Heart left ventricle (tissue), 16 donors: ENCODE measurements around the gene NECAB2. TPM values are rescaled to one million over a fixed set of nuclear protein-coding genes. Genes with fewer than 3 reads are reported as not detected.

ENCODE experiments used
- ATAC-seq, 4 donors: fragments of 200-7000 bp; cut with Tn5 transposase; one replicate each; pipeline ENCODE4 v1.9.1; 2020 to 2022; ENCODE audit warnings: moderate library complexity in 4 of 4, mild to moderate bottlenecking in 3 of 4, moderate number of reproducible peaks in 1 of 4
- DNase-seq, 5 donors: peaks; one replicate each; pipeline ENCODE4 v3.0.0-alpha.2; 2020
- H3K27ac ChIP-seq, 12 donors: fragments of 200-600 bp; sonication (generic) in 4 of 12; one replicate each; pipeline versions ENCODE4 v1.5.0 to v1.8.0; 2016 to 2022; ENCODE audit warnings: mild to moderate bottlenecking in 2 of 12
- H3K27me3 ChIP-seq, 9 donors: fragments of 200-600 bp; sonication (generic) in 2 of 9; one replicate each; pipeline versions ENCODE4 v1.5.1 to v1.8.0; 2016 to 2022; ENCODE audit warnings: mild to moderate bottlenecking in 3 of 9
- H3K36me3 ChIP-seq, 9 donors: fragments of 200-600 bp; sonication (generic) in 2 of 9; one replicate each; pipeline versions ENCODE4 v1.5.0 to v1.8.0; 2018 to 2022; ENCODE audit warnings: mild to moderate bottlenecking in 2 of 9
- H3K4me1 ChIP-seq, 12 donors: fragments of 200-600 bp; sonication (generic) in 4 of 12; one replicate each; pipeline versions ENCODE4 v1.5.0 to v1.8.0; 2016 to 2022; ENCODE audit warnings: mild to moderate bottlenecking in 3 of 12
- H3K4me3 ChIP-seq, 12 donors: fragments of 200-600 bp; sonication (generic) in 4 of 12; one replicate each; pipeline versions ENCODE4 v1.5.0 to v1.8.0; 2017 to 2022; ENCODE audit warnings: mild to moderate bottlenecking in 9 of 12, moderate library complexity in 4 of 12
- H3K9me3 ChIP-seq, 12 donors: fragments of 200-600 bp; sonication (generic) in 4 of 12; one replicate each; pipeline versions ENCODE4 v1.5.0 to v1.8.0; 2016 to 2022; ENCODE audit warnings: mild to moderate bottlenecking in 1 of 12
- POLR2A ChIP-seq, 2 donors: fragments of 450-650 bp; IDR thresholded peaks; one replicate each; pipeline ENCODE4 v1.6.1; 2017; ENCODE audit warnings: antibody characterized with exemption in 2 of 2, mild to moderate bottlenecking in 2 of 2, moderate library complexity in 2 of 2
- WGBS, 4 donors: extraction: QIAGEN DNeasy Blood & Tissue Kit in 2 of 4; methylation state at CpG; one replicate each; pipeline versions ENCODE4 v1.1.5 to v1.1.7; 2013 to 2018; 5-methylcytosine and 5-hydroxymethylcytosine counted together
- intact Hi-C, 10 donors: fragments of 100-400 bp; cut with DNase I; formaldehyde crosslinking; loops; one replicate each; pipeline versions ENCODE4 v1.11.1 to v1.14.2; 2022
- polyA plus RNA-seq, 2 donors: library from polyadenylated mRNA; stranded (reverse); fragments of 200-250 nt; gene quantifications; one replicate each; pipeline ENCODE4 v1.2.3, GENCODE V29; 2013
- total RNA-seq, 9 donors: library from RNA; depleted of rRNA in 2 of 9; stranded (reverse); fragments of >200 nt in 2 of 9; fragmentation: NEBNext Ultra II Directional in 3 of 9; extraction: Animal tissue kit (Norgen Biotek cat#: 25700) in 3 of 9; gene quantifications; one replicate each; pipeline versions ENCODE4 v1.1.0 to v1.2.4, GENCODE V29; 2016 to 2023
- TF ChIP-seq, protein P1 (sequence below), 12 donors: fragments of 200-600 bp; sonication (generic) in 4 of 12; IDR thresholded peaks; one replicate each; pipeline versions ENCODE4 v1.5.0 to v1.8.0; 2018 to 2022; ENCODE audit warnings: antibody characterized with exemption in 12 of 12, mild to moderate bottlenecking in 5 of 12
- donor health status: ischemic (EF 13 %, LVEDD 7.1; RV severe dilation, severe dysfunction).
- donor health status: healthy with polysubstance abuse.
- donor health status: DM: no; HTN: yes; CAD: no.
- donor health status: DM: no; HTN: no; CAD: no.
- donor health status: ischemic (EF 25% LVEDD 6.9; RV normal size, moderate dysfunction).
- donor health status: ischemic (EF 25% LVEDD 5.7; RV mildly dilated, moderate dysfunction).
- donor health status: healthy.
- donor health status: DM: yes; HTN: yes; CAD: no.
- donor health status: ischemic (EF 35%, LVEDD 5.7; RV mildly dilated, moderate dysfunction).
- donor health status: nonischemic (EF 11% LVEDD 7.7; RV severe dilation, severe dysfunction).
- donor health status: DM: yes; HTN: yes; CAD: no.
- donor health status: PGD.
- donor health status: ischemic (EF 29% LVEDD 5.4; RV normal size, mild dysfunction).
- donor health status: nonischemic (EF 23%, LVEDD 6.1; RV moderate dilation, normal function).

The NECAB2 gene
- total and polyA plus RNA-seq, 11 donors, result 0.24 to 2.1 (median 0.88) TPM; not detected in 2

GRCh38 chr16:83953796-83954576 is 14.1 kb upstream of the NECAB2 start:
- Histone ChIP-seq H3K9me3 (no peaks in the 10 kb centered on the region), H3K27me3 (no peaks in the 10 kb centered on the region), H3K4me3 (peak overlapping the region; percentile 36 to 87 (median 63)), H3K36me3 (peaks cover 0 to 11% (median 0%) of the 10 kb centered on the region in 9 donors), H3K27ac (peak overlapping the region; percentile 64 to 99 (median 94)), H3K4me1 (peaks cover 0 to 54% (median 28%) of the 10 kb centered on the region in 12 donors)
- DNase-seq (no peak), ATAC-seq (peak in 2 of 4 donors; percentile 8 to 16)
- WGBS, 4 donors, result 18 to 37% (median 29%) methylated on average over 10 to 19 of the region's 19 CpGs
- intact Hi-C loops, result loop anchor here in 6 of 10 donors (1.0 to 10.0 kb wide), 8 partner anchors 42 to 531 kb away; partner anchors contain the start of genes MLYCD (in 1 of the 6) and TAF1C (in 1 of the 6)
- TF ChIP-seq POLR2A (IDR thresholded peaks at IDR 0.05), result no peak
- TF ChIP-seq, protein P1, sequence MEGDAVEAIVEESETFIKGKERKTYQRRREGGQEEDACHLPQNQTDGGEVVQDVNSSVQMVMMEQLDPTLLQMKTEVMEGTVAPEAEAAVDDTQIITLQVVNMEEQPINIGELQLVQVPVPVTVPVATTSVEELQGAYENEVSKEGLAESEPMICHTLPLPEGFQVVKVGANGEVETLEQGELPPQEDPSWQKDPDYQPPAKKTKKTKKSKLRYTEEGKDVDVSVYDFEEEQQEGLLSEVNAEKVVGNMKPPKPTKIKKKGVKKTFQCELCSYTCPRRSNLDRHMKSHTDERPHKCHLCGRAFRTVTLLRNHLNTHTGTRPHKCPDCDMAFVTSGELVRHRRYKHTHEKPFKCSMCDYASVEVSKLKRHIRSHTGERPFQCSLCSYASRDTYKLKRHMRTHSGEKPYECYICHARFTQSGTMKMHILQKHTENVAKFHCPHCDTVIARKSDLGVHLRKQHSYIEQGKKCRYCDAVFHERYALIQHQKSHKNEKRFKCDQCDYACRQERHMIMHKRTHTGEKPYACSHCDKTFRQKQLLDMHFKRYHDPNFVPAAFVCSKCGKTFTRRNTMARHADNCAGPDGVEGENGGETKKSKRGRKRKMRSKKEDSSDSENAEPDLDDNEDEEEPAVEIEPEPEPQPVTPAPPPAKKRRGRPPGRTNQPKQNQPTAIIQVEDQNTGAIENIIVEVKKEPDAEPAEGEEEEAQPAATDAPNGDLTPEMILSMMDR (IDR thresholded peaks at IDR 0.05), result peak in 8 of 12 donors; percentile 22 to 44 (median 34)

- peaks cover 0 to 17% (median 5%) of the 10 kb centered on the region in 9 donors for H3K36me3 ChIP-seq
- peak overlapping the region in 8 of 12 donors; percentile 42 to 87 (median 71) for H3K4me3 ChIP-seq
- H3K4me1 ChIP-seq, result peaks cover 0 to 59% (median 29%) of the 10 kb centered on the region in 12 donors
- no peaks in the 10 kb centered on the region for H3K27me3 ChIP-seq
- 54 to 68% (median 58%) methylated on average over 9 of the region's 9 CpGs for WGBS, 4 donors
- intact Hi-C loops, result loop anchor here in 8 of 10 donors (5.0 to 10.0 kb wide), 12 partner anchors 42 to 530 kb away; partner anchors contain the start of genes TAF1C (in 3 of the 8) and MLYCD (in 1 of the 8)
- ATAC-seq, result peak in 3 of 4 donors; percentile 4 to 50 (median 49)
- peak in 4 of 5 donors; percentile 59 to 81 (median 64) for DNase-seq
- peak overlapping the region in 10 of 12 donors; percentile 9 to 99 (median 86) for H3K27ac ChIP-seq
- peak in 1 of 2 donors; percentile 20 for TF ChIP-seq POLR2A (IDR thresholded peaks at IDR 0.05)
- TF ChIP-seq, protein P1 (IDR thresholded peaks at IDR 0.05), result no peak
- no peaks in the 10 kb centered on the region for H3K9me3 ChIP-seq
Measured at GRCh38 chr16:83954577-83955016, 13.4 kb upstream of the NECAB2 start.

DNA sequence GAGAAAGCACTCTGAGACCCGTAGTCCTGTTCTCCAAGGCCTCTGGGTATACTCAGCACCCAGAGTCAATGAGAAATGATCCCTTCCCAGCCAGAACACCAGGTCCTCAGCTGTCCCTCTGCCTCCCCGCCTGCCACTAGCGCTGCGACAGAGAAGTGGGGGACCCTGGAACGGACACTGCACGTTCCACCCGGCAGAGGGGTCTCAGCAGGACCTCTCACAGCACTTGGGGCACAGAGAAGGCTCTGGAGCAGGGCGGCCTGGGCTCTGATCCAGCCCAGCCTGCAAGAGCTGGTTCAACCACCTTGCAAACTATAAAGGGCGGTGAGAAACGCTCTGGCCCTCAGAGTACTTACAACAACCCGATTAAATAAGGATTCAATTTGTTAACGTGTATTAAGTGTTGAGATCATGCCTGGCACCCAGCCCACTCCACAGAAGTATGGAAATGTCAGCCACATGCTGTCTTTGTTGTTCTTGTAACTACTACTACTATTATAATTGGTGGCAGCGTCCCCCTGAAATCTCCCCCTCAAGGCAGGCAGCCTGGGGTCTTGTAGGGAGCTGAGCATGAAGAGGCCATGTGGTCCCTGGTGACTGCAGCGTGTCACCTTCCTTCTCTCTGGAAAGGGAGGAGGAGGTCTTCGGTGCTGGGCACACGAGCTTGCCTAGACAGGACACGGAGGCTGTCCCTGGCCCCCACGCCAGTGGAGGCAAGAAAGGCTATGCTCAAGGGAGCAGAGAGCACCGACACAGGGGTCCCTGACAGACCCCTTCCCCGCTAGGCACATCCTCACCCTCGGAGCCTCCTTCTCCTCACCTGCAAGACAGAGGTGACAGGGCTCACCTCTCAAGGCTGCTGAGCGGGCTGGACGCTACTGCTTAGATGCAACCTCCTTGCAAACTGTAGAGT is 12.6 kb upstream of the NECAB2 start:
- H3K36me3 ChIP-seq, result peaks cover 0 to 26% (median 12%) of the 10 kb centered on the region in 9 donors
- 71 to 77% (median 74%) methylated on average over 23 of the region's 23 CpGs for WGBS, 4 donors
- H3K4me3 ChIP-seq, result no peak overlapping the region
- ATAC-seq, result no peak
- no peaks in the 10 kb centered on the region for H3K9me3 ChIP-seq
- TF ChIP-seq, protein P1 (IDR thresholded peaks at IDR 0.05), result no peak
- TF ChIP-seq POLR2A (IDR thresholded peaks at IDR 0.05), result no peak
- intact Hi-C loops, result loop anchor here in 8 of 10 donors (2.0 to 10.0 kb wide), 10 partner anchors 109 to 529 kb away; partner anchors contain the start of gene TAF1C (in 3 of the 8)
- DNase-seq, result peak in 1 of 5 donors; percentile 45
- peaks cover 0 to 66% (median 31%) of the 10 kb centered on the region in 12 donors for H3K4me1 ChIP-seq
- H3K27me3 ChIP-seq, result no peaks in the 10 kb centered on the region
- peak overlapping the region in 5 of 12 donors; percentile 85 to 98 (median 95) for H3K27ac ChIP-seq
